HG02884 (cell line): ENCODE data around the gene MYLK.
A peak's percentile ranks its signal among the peaks of the same experiment; 100 is the strongest.

Experiments used
- ATAC-seq: cut with Tn5 transposase; IDR thresholded peaks from one replicate; pipeline ENCODE4 v1.9.1; 2021; ENCODE audit warnings: mild to moderate bottlenecking, moderate library complexity; ENCODE audit not compliant: unreplicated experiment

The MYLK gene

DNA sequence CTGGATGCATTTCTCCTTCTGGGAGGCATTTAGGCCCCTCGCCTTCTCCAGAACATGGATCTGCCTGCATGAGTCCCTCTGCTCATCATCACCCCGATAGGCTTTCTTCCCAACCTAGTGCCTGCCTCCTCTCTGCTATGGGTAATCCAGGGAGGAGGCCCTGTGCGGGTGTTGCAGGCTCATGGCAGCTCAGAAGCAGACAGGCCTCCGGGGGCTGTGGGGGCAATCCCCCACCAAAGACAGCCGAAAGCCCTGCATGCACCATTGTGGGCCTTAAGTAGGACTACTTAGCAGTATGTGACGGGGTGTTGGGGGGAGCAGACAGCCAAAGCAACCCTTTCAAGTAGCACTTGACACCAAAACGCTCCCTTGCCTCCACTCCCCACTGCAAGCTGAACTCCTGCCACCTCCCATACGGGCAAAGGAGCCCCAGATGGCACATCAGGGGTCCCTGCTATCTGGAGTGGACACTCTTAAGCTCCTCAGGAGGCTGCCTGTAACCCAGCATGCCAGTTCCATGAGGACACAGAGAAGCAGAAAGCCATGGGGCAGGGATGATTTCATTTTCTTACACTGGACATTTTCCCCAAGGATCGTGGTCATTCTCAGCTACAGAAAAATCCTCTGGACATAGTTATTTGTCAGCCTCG is 200.5 kb downstream of the MYLK start:
- no peak for ATAC-seq

DNA sequence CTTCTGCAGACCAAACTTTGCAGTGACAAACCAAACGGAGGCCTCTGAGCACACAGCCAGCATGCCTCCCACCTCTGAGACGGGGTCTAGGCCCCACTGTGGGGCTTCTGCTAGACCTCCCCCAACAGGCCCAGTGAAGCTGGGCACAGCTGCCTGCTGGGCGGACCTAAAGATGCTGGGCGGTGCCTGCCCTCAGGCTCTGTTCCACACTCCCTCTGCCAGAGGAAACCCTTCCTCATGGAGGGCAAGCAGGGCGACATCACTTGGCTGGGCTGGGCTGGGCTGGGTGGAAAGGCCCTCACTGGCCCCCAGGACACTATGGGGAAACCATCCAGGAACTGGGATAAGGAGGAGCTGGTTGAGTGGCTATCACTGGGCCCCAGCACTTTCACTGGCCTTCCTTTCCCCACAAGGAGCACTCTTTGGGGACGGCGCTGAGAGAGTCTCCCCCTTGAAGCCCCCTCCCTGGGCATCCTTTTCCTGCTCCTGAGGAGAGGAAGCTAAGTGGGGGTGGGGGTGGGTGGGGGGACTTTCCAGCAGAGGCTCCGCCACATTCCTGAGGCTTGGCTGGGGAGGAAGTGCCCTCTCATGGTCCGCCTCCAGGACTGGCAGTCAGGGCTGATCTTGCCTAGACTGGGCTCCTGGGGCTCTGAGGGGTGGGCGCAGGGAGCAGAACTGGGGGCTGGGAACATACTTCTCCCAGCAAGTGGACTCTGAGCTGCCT is 201.2 kb downstream of the MYLK start:
- no peak for ATAC-seq

DNA sequence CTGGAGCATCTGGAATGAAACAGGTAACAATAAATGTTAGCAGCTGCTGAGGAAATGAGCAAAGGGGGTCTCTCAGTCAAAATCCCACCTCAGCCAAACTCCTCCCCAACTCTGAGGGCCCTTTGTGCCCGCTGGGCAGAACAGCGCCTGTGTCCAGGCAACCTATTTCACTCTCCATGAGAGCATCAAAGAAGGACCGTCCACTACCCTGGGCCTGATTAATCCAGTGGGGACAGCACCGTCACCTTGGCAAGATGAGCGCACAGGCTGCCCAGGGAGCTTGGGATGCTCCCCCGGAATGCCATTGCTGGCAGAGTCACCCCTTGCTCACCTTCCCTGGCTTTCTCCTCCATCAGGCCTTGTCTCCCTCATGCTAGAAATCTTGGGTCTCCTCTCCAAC is 201.8 kb downstream of the MYLK start:
- ATAC-seq, result no peak

- no peak for ATAC-seq
Measured at GRCh38 chr3:123679712-123680386, 204.3 kb downstream of the MYLK start.

DNA sequence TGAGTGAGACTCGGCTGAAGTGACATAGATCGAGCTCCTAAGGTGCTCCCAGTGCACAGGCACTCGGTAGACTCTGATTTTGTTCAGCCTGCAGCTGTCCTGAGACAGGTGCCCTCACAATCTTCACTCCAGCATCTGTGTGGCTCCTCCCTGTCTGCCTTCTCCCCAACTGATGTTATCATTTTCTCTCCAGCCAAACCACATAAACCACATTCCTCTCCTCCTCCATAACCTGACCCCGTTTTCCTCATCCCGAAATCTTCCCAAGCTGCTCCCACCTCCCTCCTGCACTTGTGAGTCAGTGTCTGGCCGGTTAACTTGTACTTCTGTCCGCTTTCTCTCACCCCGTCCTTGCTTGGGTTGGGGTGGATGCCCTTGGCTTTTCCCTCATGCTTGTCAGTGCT is 206.0 kb downstream of the MYLK start:
- no peak for ATAC-seq

DNA sequence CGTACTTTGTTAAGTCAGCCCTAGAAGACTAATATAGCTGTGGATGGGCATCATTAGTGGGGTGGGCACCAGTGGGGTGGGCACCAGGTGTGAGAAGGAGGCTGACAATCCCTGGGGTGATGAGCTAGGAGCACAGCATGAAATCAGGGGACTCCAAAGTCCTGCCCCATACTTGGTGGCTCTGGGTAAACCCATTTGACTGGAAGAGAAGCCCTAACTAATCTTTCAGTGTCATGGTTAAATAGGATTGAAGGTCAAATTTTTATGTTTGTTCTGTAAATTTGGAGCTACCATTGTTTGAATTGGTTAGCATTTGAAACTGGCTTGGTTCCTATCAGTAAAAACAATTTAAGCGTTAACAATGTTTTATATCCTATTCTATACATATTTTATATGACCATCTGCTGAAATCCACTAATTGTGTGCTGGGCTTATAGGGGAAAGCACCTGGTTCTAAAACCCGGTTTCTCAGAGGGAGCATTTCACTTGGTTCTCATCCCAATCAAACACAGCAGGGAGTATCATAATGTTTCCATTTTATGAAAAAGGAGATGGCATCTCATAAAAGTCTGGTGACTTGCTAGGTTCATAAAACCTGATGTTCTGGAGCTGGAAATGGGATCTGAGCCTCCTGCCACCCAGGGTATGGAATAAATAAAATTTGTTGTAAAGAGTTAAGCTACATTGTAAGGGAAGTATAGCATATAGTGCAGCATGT is 211.5 kb downstream of the MYLK start:
- no peak for ATAC-seq

GRCh38 chr3:123670743-123671142 is 213.4 kb downstream of the MYLK start:
- no peak for ATAC-seq

DNA sequence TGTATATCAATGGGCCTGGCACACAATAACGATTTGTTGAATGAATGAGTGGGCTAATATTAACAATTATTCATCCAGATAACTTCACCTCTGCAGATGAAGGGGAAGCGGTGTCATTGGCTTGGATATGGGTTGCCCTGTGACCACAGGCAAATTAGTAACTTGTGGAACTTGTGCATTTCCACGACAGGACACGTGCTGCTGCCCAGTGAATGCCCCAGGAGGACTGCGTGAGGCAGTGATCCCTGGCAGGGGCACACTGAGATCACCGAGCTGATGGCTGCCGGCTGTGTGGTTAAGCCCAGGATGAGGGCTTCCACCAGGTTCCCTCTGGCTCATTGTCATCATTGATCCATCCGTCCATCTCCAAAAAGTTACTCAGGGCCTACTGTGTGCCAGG is 215.2 kb downstream of the MYLK start:
- ATAC-seq, result no peak

DNA sequence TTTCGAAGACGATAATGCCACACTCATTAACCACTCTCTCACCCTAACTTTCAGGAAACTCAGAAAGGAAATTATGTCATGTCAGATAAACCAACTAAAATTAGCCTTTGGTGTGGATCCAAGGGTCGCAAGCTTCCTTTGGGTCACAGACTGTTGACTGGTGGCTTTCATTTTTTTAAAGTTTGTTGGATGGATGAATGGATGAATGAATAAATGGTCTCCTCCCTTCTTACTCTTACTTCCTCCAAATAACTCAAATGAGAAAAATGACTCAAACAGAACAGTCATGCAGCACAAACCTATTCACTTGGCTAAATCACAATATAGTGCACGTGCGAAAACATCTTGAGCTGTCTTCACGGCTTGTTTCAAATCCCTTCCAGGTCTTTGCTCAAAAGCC is 216.3 kb downstream of the MYLK start:
- ATAC-seq, result peak; percentile 54

DNA sequence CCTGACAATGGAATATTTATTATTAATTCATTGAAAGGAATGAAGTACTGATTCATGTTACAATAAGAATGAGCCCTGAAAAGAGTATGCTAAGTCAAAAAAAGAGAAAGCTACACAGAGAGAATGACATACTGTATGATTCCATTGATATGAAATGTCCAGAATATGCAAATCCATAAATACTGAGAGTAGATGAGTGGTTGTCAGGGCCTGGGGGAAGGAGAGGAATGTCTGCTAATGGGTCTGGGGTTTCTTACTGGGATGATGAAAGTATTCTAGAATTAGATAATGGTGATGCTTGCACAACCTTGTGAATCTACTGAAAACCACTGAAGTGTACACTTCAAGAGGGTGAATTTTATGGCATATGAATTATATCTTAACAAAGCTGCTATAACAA is 219.4 kb downstream of the MYLK start:
- no peak for ATAC-seq

DNA sequence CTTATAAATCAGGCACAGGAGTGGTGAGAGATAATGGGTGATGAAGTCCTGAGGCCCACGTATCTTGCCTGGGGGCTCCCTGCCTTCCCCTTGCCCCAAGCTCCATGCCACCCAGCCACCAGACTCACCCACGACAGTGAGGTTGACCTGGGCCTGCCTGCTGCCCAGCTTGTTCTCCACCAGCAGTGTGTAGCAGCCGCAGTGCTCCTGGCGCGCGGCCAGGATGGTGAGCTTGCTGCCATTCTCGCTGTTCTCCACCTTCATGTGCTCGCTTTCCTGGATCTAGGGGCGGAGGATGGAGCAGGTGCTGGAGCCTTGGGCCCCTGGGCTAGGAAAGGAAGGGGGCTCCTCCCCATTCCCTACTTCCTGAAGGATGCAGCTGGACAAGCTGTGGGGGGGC is 220.2 kb downstream of the MYLK start:
- ATAC-seq, result no peak

DNA sequence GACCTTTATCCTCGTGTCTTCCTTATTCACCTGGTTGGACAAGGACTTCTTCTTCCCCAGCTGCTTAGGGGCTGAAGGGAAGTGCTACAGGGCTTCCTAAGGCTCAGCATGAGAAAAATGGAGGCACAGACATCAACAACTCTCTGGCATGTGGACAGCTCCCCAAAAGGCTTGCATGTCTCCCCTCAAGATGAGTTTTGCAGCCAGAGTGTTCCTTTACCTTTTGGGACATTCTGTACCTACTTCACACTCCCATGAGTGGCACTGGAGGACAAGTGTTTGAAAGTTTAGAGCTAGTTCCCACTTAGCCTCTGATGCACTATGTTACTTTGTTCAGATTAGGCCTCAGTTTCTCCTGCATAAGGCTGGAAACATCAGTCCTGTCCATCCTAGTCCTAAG is 222.2 kb downstream of the MYLK start:
- ATAC-seq, result no peak

DNA sequence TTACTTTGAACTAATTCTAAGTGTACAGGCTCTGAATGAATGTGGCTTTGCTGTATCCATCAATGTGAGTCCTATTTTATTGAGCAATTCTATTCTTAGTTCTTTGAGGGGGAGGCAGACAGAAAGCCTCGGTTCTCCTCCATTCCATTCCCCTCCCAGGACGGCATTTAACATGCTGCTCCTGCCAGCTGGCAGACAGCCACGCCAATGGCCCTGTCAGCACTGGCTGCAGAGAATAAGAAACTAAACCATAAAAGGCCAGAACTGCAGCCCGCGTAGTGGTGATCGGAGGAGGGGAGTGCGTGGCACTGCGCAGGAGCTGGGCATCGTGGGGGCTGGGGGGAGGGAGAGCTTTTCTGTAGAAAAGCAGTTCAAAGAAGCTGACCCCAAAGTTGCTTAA is 223.2 kb downstream of the MYLK start:
- no peak for ATAC-seq

DNA sequence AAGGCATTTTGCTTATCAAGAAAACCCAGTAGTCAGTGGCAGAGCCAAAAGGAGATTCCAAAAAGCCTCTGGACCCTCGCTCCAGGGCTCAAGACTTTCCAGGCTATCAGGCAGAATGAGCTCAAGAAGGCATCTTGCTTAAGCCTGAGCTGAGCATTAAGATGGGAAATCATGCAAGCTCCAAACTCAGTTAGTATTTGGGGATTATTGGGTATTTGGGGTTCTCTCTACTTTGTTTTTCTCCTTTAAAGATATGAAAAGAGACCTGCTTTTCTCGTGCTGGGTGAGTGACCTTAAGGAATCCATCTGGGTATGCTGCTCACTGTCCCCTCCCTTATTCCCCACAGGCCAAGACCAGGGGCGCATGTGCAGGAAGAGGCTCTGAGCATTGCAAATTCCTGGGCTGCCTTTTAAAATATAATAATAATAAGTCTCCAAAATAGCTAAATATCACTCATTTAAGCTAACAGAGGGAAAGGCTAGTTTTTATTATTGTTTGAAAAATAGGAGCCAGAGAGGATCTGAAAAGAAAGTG is 223.9 kb downstream of the MYLK start:
- no peak for ATAC-seq

GRCh38 chr3:123658852-123659206 is 225.3 kb downstream of the MYLK start:
- no peak for ATAC-seq

DNA sequence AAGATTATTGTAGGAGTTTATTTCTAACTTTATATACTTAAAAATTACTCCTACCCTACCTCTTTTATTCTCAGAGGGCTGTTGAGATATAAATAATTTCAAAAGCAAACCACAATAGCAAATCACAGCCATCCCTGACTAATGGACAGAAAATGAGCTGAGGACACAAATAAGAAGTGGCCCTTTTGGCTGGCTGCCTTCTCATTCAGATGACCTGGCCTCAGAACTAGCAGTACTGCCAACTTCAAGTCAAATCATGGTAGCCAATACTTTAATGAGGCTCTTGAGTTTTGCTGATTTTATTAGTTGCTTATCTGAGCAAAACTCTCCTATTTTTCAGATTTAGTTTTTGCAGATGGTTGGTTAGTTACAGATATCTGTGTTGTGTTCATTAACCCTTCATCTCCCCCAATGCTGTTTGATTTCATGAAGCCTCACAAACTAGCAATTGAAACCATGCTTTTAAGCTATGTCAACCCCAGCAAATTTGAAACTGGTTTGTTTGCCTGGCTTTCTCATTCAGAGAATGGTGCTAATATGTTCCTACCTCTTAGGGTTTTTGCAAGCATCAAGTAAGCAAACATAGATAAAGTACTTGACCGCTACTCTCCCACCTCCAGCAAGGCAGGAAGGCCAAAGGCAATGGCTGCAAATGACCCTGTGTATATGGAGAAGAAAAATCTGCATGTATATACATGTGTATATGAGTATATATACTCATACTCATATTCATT is 225.8 kb downstream of the MYLK start:
- no peak for ATAC-seq

- ATAC-seq, result no peak
Measured at GRCh38 chr3:123657568-123657967, 226.6 kb downstream of the MYLK start.

GRCh38 chr3:123657111-123657510 is 227.0 kb downstream of the MYLK start:
- ATAC-seq, result no peak

- ATAC-seq, result no peak
Measured at GRCh38 chr3:123656691-123657090, 227.4 kb downstream of the MYLK start.

GRCh38 chr3:123656274-123656673 is 227.9 kb downstream of the MYLK start:
- ATAC-seq, result no peak

GRCh38 chr3:123655400-123655799 is 228.7 kb downstream of the MYLK start:
- no peak for ATAC-seq
